GM21423 (cell line): ENCODE data around the gene TMEM107.
A peak's percentile ranks its signal among the peaks of the same experiment; 100 is the strongest.

ENCODE experiments used
- ATAC-seq: cut with Tn5 transposase; IDR thresholded peaks from one replicate; pipeline ENCODE4 v1.9.1; 2021; ENCODE audit warnings: mild to moderate bottlenecking, moderate library complexity; ENCODE audit not compliant: unreplicated experiment

TMEM107 gene

DNA sequence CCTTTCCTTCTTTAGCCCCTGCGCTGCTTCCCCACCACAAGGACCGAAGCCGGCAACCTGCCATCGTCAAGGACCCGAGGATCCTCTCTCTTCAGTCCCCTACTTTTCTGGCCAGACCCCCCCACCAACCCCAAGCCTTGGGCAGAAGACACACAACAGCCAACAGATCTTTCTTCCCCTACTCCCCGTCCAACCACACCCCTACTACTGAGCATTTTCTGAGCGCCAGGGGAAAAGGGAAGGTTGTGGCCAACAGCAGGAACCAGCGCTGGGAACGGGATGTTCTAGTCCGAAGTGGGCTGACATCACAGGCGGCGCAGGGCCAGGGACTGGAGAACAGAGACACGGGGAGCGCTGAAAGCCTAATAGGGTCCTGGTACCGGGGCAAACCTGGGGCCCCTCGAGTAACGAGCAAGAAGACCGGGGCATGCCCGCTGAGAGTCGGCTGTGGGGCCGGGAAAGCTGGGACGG, 24.5 kb downstream of the TMEM107 start:
- no peak for ATAC-seq

DNA sequence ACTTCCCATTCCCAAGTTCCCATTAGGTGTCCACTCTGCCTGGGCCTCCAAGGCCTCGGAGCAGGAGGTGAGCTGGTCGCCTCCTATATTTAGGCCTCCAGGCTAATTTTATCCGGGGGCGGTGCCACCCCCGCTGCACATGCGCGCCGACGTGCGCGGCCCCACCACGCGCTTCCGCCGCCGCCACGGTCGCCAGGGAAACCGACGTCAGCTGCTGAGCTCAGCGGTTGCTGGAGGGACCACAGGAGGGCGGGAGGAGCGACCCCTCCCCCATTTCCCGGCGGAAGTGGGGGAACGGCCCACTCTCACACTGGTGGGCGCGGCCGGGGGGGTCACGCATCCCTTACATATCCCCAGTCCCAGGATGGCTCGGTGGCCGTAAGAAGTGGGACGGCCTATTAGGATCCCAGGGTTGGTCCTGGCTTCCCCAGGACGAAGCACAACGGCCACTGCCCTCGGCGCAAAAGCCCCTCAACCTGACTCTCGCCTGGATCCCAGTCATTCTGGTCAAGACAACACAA, 25.0 kb downstream of the TMEM107 start:
- ATAC-seq = peak; percentile 41

DNA sequence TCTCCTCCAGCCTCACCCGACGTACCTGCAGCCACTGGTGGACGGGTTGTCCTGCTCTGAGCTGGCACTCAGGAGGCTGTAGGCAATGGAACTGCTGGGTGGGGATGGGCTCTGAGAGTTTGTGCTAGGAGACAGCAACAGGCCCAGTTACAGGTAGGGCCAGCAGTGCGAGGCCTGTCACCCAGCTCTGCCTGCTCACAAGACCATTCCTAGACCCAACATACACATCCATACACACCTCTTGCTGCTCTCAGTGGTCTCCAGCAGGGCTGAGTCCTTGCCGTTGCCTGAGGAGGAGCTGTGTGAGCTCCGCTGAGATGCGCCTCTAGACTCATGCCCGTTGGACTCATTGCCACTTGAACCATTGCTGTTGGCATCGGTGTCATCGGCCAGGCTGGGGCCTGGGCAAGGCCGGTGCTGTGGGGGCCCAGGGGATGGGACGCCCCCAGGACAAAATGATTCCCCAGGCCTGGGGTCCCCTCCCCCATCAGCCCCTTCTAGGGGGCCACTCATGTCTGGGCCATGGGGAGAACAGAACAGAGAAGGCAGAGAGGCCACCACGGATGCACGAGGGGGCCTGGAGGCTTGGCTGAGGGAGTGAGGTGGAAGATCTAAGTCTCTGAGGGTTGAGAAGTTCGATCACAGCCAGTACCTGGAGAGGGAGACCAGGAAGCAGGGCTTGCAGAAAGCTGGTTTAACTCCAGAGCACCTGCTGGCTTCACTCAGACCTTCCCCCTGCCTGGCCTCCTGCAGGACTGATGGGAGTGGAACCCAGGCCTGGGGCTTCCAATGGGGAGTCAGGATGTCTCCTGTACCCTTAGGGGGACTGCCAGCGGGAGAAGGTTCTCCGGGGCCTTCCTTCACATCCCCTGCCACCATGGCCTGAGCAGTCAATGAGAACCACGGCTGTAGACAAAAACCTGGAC, 25.7 kb downstream of the TMEM107 start:
- ATAC-seq = no peak

DNA sequence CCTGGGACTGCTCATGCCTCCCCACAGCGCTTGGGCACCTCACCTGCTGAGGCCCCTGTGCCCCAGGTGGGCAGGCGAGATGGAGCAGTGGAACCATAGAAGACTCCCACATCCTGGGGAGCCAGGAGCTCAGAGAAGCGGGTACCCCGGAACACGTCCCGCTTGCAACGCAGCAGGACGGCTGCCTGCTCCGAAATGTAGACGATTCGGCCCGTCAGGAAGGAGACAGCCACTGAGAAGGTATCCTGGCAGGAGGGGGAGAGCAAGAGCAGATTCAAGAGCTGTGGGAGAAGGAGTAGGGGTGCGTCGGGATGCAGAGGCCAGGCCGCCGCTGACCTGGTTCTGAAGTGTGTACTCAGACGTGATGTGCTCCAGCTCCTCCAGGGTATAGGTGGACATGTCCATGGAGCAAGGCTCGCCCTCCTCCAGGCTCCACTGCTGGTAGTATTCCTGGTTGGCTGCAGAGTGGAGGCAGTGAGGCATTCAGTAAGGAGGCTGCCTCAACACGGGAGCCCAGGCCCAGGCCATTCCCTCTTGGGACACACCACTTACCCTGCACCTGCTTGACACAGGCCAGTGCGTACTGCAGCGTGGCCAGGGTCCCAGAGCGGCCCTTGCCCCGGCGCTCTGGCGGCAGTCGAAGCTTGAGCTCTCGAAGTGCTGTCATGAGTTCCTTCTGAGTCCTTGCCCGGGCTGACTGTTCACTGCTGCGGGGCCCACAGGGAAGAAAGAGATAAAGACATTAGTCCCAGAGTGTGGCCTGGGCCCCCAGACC, 26.6 kb downstream of the TMEM107 start:
- no peak for ATAC-seq

DNA sequence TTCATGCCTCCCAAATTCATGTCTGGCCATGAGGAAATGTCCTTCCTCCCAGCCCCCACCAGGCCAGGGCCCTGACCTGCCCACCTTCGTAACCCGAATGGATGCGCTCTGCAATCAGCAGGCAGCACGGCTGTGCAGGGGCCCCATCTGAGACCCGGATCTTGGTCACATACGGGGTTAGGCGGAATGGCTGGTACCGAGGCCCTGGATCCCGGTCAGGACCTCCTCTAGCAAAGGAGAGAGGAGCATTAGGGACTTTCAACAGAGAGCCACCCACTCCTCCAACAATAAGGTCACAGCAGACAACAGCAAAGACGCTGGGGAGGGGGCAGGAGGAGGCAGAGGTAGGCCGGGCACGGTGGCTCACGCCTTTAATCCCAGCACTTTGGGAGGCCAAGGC, 27.6 kb downstream of the TMEM107 start:
- no peak for ATAC-seq

DNA sequence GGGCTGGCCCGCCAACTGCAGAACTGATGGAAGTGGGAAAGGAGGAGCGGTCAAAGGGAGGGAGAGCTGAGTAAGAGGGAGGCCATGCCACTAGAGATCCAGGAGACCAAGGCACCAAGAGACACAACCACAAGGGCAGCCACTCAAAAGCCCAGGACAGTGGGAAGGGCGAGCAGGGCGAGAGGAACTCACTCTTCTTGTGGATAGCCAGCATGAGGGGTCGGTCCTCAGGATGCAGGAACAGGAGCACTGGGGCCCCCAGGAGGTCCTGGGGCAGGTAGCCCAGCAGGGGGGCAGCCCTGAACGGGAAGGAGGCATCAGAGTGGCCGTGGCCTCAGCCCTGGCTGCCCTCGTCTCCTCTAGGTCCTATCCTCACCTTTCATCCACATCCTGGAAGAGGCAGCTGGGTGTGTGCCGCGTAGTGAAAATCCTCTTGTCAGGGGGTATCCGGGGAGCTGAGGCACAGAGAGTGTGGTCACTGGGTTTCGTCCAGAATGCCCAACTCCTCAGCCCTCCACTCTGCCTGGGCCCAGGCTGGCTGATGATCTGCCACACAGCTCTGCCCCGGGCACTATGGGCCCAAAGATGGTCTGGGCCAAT, 28.3 kb downstream of the TMEM107 start:
- no peak for ATAC-seq

DNA sequence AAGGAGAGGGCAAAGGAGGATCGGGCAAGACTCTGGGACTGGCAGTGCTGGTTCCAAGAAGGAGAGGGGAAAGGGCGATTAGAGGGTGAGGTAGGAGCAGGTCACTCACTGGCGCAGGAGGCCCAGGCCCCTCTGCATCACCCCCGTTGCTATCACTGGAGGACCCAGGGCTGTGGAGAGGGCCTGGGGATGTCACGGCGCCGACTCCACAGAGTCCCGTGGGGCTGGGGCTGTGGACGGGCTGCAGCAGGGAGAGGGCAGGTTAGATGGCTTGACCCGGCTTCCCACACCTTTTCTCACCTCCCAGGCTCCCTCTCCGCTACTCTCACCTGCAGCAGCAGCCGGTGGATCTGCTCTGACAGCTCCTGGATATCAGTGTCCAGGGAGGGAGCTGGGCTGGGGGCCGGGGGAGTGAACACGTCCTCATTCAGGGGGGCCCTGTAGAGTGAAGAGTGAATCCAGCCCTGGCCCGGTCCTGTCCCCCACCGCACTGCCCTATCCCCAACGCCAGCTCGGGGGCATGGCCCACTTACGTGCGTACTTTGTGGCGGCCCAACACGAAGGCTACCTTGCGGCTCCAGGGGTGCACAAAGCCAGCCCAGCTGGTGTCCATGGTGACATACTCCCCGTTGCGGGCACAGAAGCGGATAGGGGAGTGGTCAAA, 28.9 kb downstream of the TMEM107 start:
- ATAC-seq = no peak

DNA sequence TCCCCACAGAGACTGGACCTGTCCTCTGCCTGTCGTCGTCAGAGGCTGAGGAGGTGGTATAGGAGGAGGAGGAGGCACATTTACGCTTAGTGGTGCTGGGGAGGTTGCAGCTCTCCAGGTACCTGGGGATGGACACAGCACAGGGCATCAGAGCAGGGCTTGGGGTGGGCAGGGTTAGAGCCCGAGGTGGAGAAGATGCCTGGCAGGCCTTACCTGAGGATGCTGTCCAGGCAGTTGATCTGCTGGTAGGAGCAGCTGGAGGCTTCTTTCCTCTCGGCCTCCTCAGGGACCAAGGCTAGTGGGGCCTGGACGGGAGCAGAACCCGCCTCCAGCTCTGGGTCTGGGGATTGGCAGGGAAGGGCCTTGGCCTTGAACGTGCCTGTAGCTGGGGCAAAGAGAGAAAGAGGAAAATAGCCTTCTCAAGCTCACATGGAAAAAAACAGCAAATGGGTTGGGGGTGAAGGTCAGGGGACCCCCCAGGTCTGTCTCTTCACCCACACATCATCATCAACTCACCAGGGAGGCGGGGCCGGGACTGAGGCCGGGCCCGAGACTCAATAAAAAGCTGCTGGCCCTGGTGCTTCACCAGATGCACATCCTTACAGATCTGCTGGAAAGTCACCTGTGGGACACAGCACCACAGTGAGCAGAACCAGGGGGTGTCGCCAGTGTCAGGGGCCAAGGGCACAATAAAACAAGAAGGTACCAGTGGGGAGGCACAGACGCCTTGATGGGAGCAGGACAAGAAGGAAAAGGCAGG, 29.6 kb downstream of the TMEM107 start:
- no peak for ATAC-seq

DNA sequence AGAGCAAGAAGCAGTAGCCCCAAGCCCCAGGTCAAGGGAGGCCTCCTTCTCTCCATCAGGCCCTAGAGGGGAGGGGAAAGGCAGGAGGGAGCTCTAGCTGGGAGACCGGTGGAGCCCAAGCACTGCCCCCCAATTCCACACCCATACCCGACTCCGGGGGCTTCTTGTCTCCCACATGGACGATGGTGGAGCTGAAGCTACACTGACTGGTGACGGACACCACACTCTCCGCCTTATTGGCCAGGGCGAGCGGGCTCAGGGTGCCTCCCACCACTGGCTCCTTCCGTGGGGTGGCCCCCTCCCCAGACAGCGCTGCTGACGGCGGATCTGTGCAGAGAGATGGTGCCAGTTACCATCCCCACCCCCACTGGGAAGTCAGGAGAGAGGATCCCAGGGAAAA, 30.4 kb downstream of the TMEM107 start:
- ATAC-seq = no peak

DNA sequence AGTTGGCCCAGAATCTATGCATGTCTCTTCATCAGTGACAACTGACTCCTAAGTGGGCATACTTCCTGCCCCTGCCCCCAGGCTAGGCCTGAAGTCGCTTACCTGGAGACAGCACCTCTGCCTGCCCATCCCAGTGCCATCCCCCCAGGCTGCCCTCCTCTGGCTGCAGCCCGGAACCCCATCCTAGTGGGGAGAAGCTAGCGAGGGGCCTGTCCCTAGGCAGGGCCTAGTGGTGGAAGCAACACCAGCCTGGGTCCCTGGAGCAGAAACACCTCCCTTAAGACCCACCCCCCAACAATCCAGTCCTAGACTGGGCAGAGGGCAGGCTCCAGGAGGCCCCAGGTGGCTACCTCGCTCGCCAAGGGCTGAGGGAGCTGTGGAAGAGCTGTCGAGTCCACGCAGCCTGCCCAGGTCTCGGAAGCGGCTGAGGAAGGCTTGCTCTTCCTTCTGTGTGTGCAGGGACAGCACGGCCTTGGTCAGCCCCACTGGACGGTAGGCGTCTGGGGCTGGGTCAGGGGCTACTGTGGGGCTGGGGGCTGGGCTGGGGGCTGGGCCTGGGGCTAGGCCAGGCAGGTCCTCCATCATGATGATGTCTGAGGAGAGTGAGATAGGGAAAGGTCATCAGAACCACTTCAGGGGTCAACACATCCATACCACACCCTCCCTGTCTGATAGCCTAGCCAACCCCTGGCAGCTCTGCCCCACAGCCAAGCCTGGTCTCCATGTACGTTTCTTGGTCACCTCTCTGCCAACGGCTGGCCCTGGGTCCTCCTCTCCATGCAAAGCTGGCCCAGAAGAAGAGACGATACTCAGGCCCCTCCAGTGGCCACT, 31.6 kb downstream of the TMEM107 start:
- ATAC-seq = no peak

DNA sequence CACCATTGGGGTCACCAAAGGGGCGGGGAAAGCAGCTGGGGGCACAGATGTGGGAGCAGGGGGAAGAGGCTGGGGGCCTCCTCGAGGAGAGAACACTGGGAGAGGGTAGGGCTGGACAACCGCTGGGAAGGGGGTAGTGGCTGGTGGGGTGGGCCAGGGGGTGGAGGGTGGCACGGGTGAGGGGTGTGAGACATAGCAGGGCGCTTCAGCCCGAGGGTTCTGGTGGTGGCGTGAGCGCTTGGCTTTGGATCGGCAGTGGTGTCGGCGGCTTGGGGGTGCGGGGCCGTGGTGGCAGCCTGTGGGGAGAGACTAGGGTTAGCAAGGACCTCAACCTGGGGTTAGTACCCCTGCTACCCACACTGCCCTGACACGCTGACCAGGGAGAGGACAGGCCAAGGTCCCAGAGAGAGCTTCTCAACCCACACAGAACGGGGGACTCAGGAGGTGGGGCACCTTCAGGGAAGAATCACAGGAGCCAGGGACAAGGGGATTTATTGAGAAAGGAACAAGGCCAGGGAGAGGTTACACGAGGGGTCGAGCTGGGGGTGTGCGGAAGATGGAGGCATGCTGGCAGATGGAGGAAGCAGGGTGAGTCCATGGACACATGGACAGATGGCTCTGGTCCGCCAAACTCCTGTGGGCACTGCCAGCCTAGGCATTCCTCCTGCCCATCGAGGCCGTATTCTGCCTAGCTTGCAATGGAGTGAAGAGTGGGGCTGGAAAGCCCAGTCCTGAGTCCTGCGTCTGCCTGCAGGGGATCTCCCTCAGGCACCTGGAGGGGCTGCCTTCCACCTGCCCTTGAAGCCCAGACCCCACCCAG, 32.4 kb downstream of the TMEM107 start:
- no peak for ATAC-seq

DNA sequence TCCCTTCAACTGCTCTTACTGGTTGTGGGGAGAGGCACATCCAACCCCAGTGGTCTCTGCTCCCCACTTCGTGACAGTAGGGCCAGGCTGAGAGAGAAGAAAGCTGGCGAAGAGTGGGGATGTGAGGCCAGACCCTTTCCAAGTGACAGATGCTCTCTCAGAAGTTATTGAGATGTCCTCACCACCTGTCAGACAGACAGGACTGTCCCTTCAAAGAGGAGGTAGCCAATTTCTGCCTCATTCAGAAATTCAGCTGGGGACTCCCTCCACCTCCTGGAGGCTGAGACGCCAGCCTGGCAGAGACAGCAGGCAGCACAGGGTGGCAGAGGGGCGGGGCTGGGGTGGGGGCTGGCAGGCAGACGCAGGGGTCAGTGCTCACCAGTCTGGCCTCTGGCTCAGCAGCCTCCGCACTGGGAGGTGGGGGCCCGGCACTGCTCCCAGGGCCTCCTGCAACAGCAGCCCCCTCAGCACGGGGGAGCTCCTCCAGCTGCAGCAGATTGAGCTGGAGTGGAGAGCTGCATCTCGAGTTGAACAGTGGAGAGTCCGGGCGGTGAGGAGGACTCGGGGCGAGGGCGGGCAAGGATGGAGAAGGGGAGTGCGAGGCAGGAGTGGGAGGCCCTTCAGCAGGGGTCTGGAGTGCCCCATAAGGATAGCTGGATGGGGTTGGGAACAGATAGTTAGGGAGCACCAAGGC, 33.1 kb downstream of the TMEM107 start:
- no peak for ATAC-seq

DNA sequence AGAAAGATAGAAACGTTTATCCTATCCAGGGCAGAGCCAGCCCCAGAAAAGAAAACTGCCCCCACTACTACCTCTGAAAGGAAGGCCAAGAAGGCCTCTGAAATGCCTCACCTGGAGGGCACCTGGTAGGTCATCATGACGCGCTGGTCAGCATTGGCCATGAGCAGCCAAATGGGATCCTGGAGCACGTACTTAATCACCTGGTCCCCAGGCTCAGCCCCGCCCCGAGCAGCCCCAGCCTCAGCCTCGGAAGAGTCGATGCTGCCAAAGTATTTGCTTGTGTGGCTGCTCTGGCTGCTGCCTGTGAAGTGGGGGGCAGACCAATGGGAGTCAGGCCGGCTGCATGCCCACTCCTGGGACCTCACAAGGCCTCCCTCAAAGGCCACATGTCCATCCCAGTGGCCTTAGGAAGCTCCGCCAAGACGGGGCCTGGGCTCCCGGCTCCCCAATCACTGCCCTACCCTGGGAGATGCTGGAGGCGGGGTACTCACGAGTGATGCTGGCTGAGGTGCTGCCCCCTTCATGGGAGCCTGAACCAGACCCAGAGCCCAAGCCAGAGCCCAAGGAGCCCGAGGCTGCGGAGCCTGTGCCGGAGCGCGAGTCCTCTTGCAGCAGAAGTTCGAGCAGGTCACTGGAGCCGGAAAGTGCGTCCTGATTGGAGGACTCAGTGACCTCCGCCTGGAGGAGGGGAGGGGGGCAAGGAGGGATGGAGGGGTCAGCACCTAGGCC, 33.9 kb downstream of the TMEM107 start:
- ATAC-seq = no peak

DNA sequence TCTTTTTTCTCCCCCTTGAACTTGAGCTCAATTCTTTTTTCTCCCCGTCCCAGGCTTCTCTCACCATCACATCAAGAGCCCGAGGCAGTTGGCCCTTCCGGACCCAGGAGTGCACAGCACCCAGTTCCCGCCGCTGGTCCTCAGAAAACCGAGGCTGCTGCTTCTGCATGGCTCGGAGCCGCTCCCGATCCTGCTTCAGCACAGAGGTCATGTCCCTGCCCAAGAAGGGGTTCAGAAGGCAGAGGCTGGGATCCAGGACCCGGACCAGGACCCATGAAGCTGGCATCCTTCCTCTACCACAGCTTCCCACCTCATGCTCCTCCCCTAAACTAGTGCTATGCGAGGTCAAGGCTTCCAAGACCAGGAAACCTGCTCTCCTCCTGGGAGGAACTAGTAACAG, 34.4 kb downstream of the TMEM107 start:
- ATAC-seq = no peak

DNA sequence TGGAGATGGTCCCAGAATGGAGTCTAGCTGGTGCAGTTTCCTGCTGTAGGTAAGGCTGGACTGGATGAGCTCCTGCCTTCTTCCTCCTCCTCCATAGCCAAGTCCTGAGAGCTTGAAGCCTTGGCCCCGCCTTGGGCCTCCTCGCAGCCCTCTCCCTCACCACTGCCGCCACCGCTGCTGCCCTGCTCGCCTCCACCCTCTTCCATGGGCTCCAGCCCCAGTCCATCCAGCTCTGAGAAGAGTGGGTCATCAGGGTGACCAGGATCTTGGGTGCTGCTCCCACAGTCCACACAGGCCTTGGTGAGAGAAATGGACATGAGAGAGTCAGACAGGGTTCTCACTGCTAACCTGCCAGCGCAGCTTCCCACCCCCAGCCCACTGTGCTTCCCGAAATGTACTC, 35.1 kb downstream of the TMEM107 start:
- no peak for ATAC-seq

DNA sequence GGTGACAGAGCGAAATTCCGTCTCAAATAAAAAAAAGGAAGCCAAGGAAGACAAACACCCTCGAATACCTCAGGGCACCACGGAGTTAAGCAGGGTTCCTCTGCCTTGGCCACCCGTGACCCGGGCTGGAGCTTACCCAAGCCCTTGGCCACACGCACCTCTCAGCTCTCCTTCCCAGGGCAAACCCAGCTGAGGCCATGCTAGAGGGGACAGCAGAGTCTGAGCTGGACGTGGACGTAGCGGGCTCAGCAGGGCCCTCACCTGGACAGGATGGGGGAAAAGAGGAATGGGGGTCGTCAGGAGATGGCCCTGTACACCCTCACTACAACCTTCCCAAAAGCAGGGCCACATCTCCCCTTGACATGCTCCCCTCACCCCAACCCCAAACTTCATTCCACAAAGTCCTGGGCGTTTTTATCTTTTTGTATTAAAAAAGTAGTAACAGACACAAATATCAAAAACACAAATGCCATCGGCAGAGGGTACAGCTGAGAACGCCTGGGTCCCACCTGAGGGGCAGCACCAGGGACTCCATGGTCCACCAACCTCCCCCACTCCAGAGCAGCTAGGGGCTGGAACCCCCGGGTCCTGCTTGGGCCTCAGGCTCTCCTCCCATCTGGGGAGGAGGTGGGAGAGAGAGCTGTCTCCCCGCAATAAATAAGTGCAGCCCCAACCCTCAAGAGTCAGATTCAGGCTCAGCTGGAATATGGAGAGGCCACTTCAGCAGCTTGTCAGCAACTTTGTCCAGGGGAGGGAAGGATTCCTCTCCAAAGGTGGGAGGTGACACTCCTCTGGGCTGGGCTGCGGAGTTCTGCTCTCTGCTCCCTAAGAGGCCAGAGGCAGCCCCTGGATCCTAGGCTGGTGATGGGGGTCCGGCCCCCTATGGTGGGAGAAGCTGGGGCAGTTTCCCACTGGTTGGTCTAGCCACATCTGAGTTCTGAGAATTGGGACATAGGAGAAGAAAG, 35.8 kb downstream of the TMEM107 start:
- no peak for ATAC-seq
